A172 (cell line): ENCODE results near the gene ADAMTS13. TPM values are rescaled to one million over a fixed set of nuclear protein-coding genes. Genes with fewer than 3 reads are reported as not detected.
A peak's percentile ranks its signal among the peaks of the same experiment; 100 is the strongest.
"Not testable (repeated sequence)": the region's sequence is repeated elsewhere in the genome, so short reads cannot be mapped to it uniquely, and the experiment has no call there.

Experiments
- DNase-seq: peaks from one replicate; pipeline ENCODE4 v3.0.0-alpha.2; 2015; ENCODE audit warnings: low spot score
- total RNA-seq: library from RNA; depleted of rRNA; stranded (reverse); fragments of >200 nt; shearing (Covaris generic); gene quantifications from 2 replicates; pipeline ENCODE4 v1.2.3, GENCODE V29; 2014; rRNA removed

ADAMTS13 gene
- total RNA-seq, result 0.43 and 1.6 TPM in 2 replicates

DNA sequence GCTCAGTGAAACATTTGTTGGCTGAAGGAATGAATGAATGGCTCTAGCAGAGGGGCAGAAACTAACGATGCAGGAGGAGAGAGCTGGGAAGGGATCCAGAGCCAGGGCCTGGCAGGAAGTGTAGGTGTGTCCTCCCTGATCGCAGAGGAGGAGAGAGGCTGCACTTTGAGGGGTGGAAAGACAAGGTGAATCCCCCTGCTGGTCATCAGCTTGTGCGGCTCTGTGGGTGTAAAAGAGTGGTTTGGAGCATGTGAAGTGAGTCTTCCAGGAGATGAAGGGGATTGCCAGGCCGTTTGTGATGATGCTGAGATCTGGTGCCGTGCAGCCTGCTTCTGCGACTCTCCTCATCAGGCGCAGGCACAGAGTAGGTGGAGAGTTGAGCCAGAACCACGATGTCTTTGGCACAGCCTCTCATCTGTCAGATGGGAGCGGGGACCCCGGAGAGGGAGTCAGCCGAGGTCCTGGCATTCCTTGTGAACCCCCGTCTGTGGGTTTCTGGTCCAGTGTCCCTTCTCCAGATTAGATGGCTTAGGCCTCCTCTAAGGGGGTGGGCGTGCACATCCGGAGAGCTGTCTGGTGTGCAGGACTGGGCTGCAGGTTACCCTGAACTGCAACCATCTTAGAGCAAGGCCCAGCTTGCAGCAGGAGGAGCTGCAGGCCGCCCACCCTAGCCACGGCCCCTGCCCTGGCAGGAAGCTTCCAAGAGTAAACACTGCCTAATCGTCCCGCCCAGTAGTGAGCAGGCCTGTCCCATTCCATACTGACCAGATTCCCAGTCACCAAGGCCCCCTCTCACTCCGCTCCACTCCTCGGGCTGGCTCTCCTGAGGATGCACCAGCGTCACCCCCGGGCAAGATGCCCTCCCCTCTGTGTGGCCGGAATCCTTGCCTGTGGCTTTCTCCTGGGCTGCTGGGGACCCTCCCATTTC is at the start of gene ADAMTS13:
ADAMTS13 (plus strand) TSS at position 753 of the 928 bp plus-strand sequence; CDS start at position 830, 77 bp downstream.
- peak; percentile 40 for DNase-seq

GRCh38 chr9:133374612-133375115 is 47.5 kb upstream of the ADAMTS13 start:
- peak; percentile 31 for DNase-seq

- peak; percentile 38 for DNase-seq
These were observed 46.9 kb upstream of the ADAMTS13 start for GRCh38 chr9:133375116-133375723.

- DNase-seq, result peak; percentile 87
These were observed 46.2 kb upstream of the ADAMTS13 start, which contains the start of the genes STKLD1 and SURF4 for GRCh38 chr9:133375724-133376654. Gene STKLD1, plus strand, starts transcription at chr9:133376366. Its CDS starts 108 bp downstream, at chr9:133376474. Gene SURF4, minus strand, starts transcription at chr9:133376060. Its CDS starts 91 bp downstream, at chr9:133375969.

DNA sequence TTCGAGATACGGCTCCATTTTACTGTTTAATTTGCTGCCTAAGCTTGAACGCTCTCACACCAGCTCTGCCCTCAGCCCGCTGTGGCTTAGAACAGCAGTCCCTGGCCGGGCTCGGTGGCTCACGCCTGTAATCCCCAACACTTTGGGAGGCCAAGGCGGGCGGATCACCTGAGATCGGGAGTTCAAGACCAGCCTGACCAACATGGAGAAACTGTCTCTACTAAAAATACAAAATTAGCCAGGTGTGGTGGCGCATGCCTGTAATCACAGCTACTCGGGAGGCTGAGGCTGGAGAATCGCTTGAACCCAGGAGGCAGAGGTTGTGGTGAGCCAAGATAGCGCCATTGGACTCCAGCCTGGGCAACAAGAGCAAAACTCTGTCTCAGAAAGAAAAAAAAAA is 44.9 kb upstream of the ADAMTS13 start:
- not testable (repeated sequence) for DNase-seq

DNA sequence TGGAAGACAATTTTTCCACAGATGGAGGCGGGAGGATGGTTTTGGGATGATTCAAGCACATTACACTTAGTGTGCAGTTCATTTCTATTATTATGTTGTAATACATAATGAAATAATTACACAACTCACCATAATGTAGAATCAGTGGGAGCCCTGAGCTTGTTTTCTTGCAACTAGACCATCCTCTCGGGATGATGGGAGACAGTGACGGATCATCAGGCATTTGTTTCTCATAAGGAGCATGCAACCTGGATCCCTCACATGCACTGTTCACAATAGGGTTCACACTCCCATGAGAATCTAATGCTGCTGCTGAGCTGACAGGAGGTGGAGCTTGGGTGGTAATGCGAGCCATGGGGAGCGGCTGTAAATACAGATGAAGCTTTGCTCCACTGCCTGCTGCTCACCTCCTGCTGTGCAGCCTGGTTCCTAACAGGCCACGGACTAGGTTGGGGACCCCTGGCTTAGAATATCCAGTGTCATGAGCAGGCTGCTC is 44.4 kb upstream of the ADAMTS13 start:
- peak; percentile 33 for DNase-seq

- no peak for DNase-seq
These were observed 43.7 kb upstream of the ADAMTS13 start for GRCh38 chr9:133378408-133378962.

DNA sequence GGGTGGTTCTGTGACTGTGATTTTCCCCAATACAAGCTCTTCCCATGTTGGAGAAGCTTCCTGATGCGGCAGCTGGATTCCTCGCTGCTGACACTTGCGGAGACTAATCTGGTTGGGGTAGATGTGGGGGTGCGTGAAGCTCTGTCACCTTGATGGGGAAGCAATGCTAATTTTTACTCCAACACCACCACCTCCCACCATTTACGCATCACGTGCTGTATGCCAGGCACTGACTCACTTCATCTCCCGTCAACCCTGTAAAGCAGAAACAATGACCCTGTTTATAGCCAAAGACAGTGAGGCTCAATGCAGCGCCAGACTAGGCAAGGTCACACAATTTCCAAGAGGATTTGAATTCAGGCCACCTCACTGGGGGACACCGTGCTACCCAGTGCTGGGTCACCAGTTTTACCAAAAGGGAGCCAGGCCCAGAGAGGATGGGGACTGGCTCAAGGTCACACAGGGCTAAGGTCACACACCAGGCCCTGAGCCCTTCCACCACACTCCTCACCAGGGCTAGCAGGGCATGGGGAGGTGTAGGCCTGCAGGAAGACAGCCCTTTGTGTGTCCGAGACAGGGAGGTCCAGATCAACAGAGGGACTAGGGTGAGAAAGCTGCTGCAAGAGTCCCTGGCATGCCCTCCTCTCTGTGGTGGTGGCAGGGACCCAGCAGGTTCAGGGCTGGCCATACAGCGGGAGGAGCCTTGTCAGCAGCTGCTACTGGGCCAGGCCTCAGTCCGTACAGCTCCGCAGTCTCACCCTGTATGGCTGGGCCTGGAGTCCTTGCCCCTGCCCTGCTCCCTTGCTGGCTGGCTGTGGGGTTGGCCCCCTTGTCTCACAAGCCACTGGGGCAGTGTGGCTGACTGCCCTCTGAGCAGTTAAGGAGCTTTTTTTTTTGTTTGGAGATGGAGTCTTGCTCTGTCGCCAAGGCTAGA is 42.7 kb upstream of the ADAMTS13 start:
- no peak for DNase-seq

- DNase-seq, result no peak
These were observed 41.4 kb upstream of the ADAMTS13 start for GRCh38 chr9:133380734-133381133.

- DNase-seq, result no peak
These were observed 39.5 kb upstream of the ADAMTS13 start for GRCh38 chr9:133382507-133383141.

GRCh38 chr9:133383438-133383837 is 38.7 kb upstream of the ADAMTS13 start:
- no peak for DNase-seq

DNA sequence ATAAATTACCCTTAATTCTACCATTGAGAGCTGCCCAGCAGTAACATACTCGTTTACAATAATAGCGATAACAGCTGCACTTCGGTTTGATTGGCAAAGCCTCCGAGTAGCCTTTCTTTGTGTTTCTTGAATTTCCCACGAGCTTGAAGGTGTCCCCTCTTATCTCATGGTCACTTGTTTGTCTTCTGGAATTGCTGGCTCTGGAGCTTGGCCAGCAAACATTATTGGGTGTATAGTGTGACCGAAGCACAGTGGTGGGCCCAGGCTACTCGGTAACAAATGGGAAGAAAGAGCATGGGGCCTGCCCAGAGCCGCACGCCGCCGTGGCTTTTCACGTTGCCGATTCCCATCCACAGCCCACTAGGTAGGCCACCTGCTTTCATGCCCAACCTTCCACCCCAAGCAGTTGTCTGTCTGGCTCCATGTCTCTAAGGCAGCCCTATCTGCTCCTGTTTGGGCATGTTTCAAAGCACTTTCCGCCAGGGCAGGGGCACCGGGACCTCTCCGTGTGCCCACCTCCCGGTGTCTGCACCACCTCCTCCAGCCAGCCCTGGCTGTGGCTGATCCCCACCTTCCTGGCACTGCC is 37.3 kb upstream of the ADAMTS13 start:
- DNase-seq, result no peak

DNA sequence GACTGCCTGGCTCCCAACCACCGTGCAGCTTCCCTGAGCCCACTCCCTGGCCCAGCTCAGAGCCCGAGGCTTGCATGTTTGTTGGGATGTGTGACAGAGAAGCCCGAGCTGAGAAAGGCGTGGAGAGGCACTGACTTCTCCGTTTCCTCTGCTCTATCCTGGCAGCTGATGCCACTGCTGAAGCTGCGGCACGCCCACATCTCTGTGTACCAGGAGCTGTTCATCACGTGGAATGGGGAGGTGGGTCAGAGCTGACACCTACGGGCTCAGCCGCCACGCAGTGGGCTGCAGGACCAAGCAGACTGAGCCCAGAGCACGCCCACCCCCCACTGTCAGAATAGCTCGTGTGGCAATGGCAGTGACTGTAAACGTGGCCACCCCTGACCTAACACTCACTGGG is 36.7 kb upstream of the ADAMTS13 start:
- DNase-seq, result no peak

DNA sequence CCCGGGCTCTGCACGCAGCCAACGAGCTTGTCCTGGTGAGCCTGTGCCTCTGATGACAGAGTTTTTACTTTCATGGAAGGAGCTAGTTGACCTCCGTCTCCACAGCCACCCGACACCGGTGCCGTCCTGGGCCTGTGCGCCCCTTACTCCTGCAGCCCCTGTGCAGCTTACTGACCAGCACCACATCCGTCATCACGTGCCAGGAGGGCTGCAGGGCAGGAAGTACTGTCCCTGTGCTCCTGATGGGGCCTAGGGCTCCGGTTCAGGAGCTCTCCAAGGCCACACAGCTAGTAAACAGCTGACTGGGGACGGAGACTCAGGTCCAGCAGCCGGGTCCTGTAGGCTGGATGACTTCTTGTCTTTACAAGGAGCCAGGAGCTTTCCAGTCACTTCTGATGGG is 35.8 kb upstream of the ADAMTS13 start:
- DNase-seq, result no peak

GRCh38 chr9:133387680-133388079 is 34.5 kb upstream of the ADAMTS13 start:
- DNase-seq, result no peak

DNA sequence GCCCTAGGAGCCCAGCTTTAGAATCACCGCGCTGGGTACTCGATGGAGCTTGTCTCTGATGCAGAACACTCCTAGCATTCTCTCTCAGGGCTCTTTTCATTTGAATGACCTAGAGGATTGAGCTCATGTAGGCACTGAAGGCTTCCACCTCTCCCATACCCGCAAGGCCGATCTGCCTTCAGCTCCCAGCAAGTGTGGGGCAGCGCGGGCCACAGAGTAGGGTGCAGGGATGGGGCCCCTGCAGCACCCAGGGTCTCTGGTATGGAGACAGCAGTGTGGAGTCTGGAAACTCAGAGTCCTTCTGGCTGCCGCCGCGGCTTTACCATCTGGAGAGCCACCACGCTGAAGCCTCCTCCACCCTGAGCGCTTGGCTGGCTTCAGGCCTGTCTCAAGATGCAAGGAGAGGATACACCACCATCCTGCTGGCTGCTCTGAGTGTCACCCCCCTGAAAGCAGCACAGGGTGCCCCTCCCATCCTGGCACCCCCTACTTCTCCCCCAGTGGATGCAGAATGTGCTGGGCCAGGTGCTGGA is 33.1 kb upstream of the ADAMTS13 start:
- DNase-seq, result no peak

GRCh38 chr9:133389562-133389961 is 32.6 kb upstream of the ADAMTS13 start:
- DNase-seq, result no peak

DNA sequence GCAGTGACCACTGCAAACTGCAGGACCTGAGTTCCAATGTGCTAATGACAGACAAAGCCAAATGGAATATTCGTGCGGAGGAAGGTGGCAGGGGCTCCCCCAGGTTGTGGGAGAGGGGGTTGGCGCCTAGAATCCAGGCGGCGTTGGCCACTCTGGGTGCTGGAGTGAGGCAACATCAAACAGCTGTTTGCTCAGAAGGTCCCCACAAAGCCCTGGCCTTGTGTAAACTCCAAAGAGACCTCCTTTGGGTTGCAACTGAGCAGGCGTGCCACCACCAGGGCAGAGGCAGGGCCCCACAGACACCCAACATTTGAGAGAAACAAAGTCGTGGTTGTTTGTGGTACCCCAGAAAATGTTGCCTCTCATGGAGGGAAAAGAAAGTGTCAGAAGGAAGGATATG is 31.5 kb upstream of the ADAMTS13 start:
- DNase-seq, result no peak

DNA sequence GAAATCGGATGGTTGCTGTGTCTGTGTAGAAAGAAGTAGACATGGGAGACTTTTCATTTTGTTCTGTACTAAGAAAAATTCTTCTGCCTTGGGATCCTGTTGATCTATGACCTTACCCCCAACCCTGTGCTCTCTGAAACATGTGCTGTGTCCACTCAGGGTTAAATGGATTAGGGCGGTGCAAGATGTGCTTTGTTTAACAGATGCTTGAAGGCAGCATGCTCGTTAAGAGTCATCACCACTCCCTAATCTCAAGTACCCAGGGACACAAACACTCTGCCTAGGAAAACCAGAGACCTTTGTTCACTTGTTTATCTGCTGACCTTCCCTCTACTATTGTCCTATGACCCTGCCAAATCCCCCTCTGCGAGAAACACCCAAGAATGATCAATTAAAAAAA is 30.7 kb upstream of the ADAMTS13 start:
- not testable (repeated sequence) for DNase-seq
